Mesothelial cell of epicardium (in vitro differentiated cells): Measurements from ENCODE around the gene CAMTA1. TPM values are rescaled to one million over a fixed set of nuclear protein-coding genes. Genes with fewer than 3 reads are reported as not detected.

Experiments
- DNase-seq, 2 experiments: peaks; one replicate each; pipeline ENCODE4 v3.0.0; 2021; ENCODE audit warnings: low spot score in 2 of 2; ENCODE audit not compliant: unreplicated experiment in 2 of 2
- H3K27ac Mint-ChIP-seq: 2 replicates; pipeline ENCODE4 v1.8.0; 2021; ENCODE audit warnings: mixed read lengths
- H3K27me3 Mint-ChIP-seq: 2 replicates; pipeline ENCODE4 v1.8.0; 2021; ENCODE audit warnings: low read depth, mixed read lengths
- H3K36me3 Mint-ChIP-seq: 2 replicates; pipeline ENCODE4 v1.8.0; 2021; ENCODE audit warnings: mixed read lengths
- H3K4me1 Mint-ChIP-seq: 2 replicates; pipeline ENCODE4 v1.8.0; 2021; ENCODE audit warnings: mixed read lengths
- H3K4me3 Mint-ChIP-seq: 2 replicates; pipeline ENCODE4 v1.8.0; 2021; ENCODE audit warnings: mild to moderate bottlenecking, moderate library complexity, mixed read lengths
- H3K9me3 Mint-ChIP-seq: 2 replicates; pipeline ENCODE4 v1.8.0; 2021; ENCODE audit warnings: mixed read lengths
- total RNA-seq: library from RNA; stranded (reverse); gene quantifications from 3 replicates; pipeline ENCODE4 v1.2.1, GENCODE V29; 2021
- TF ChIP-seq, protein P1 (sequence below): fragments of 200-600 bp; sonication (generic); IDR thresholded peaks from one replicate; pipeline ENCODE4 v1.5.0; 2021; ENCODE audit warnings: antibody characterized with exemption; ENCODE audit not compliant: unreplicated experiment

The CAMTA1 gene
- total RNA-seq, 1 donor from 2014 or later: 70.4 TPM

GRCh38 chr1:6898974-6899539, 113.8 kb downstream of the CAMTA1 start:
- no peak overlapping the region for H3K4me3 Mint-ChIP-seq
- no peaks in the 10 kb centered on the region for H3K9me3 Mint-ChIP-seq
- TF ChIP-seq, protein P1, sequence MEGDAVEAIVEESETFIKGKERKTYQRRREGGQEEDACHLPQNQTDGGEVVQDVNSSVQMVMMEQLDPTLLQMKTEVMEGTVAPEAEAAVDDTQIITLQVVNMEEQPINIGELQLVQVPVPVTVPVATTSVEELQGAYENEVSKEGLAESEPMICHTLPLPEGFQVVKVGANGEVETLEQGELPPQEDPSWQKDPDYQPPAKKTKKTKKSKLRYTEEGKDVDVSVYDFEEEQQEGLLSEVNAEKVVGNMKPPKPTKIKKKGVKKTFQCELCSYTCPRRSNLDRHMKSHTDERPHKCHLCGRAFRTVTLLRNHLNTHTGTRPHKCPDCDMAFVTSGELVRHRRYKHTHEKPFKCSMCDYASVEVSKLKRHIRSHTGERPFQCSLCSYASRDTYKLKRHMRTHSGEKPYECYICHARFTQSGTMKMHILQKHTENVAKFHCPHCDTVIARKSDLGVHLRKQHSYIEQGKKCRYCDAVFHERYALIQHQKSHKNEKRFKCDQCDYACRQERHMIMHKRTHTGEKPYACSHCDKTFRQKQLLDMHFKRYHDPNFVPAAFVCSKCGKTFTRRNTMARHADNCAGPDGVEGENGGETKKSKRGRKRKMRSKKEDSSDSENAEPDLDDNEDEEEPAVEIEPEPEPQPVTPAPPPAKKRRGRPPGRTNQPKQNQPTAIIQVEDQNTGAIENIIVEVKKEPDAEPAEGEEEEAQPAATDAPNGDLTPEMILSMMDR: no peak
- H3K27me3 Mint-ChIP-seq: no peaks in the 10 kb centered on the region
- DNase-seq: no peak
- no peak overlapping the region for H3K27ac Mint-ChIP-seq
- no peaks in the 10 kb centered on the region for H3K36me3 Mint-ChIP-seq
- peaks cover 5% of the 10 kb centered on the region for H3K4me1 Mint-ChIP-seq

DNA sequence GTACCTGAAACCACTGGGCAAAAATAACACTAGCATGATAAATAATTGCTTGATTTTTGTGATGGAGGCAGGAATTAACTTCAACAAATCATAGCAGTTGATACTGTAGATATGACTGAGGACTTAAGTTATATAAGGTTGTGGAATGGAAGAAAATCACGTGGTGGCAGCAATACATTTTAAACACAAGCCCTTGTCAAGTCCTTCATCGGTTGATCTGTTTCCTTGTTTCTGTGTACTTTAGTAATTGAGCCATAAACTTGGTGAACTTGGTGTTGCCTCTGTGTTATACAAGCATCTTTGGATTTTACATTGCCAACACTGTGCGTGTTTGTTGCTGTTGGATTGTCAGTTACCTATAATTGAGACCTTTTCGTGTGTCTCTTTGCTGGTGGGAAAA, 114.4 kb downstream of the CAMTA1 start:
- no peak overlapping the region for H3K4me3 Mint-ChIP-seq
- DNase-seq: no peak
- peaks cover 9% of the 10 kb centered on the region for H3K4me1 Mint-ChIP-seq
- no peaks in the 10 kb centered on the region for H3K9me3 Mint-ChIP-seq
- no peaks in the 10 kb centered on the region for H3K27me3 Mint-ChIP-seq
- H3K27ac Mint-ChIP-seq: no peak overlapping the region
- TF ChIP-seq, protein P1: no peak
- H3K36me3 Mint-ChIP-seq: no peaks in the 10 kb centered on the region

DNA sequence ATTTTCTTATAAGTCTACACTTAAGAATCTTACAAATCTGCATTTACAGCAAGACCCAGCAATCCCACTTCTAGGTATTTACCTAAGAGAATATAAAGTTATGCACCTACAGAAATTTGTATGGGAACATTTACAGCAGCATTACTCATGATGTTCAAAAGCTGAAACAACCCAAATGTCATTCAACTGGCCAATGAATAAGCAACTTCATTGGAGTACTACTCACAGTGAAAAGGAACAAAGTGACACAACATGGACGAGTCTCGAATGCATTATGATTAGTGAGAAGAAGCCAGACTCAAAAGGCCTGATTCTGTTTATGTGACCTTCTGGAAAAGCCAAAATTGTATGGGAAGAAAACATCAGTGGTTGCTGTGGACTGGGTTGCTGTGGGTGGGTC, 116.9 kb downstream of the CAMTA1 start:
- TF ChIP-seq, protein P1: no peak

DNA sequence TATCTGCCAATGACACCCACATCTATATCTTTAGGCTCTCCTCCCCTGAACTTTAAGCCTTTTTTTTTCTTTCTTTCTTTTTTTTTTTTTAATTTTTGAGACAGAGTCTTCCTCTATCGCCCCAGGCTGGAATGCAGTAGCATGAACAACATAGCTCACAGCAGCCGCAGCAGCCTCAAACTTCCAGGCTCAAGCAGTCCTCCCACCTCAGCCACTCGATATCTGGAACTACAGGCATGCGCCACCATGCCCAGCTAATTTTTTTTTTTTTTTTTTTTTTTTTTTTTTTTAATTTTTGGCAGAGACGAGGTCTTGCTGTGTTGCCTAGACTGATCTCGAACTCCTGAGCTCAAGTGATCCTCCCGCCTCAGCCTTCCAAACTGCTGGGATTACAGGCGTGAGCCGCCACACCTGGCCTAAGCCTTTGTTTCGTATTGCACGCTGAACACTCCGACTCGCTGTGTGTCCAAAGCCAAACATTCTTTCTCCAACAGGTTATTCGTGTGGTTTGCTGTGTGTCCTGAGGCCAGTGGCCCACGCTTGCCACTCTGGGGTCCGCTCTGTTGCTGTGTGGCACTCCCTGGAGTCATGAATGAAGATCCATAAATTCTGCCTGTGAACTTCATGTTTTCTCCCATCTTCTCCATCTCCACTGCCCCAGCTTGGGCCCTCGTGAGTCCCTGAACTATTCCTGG, 119.4 kb downstream of the CAMTA1 start:
- no peak for DNase-seq
- Mint-ChIP-seq H3K27ac (peak overlapping the region; percentile 36), H3K36me3 (no peaks in the 10 kb centered on the region), H3K9me3 (no peaks in the 10 kb centered on the region), H3K4me3 (no peak overlapping the region), H3K4me1 (peaks cover 26% of the 10 kb centered on the region), H3K27me3 (peaks cover 2% of the 10 kb centered on the region)
- TF ChIP-seq, protein P1: no peak

More for the DNA sequence above, 116.9 kb downstream of the CAMTA1 start:
- Mint-ChIP-seq H3K27me3 (no peaks in the 10 kb centered on the region), H3K9me3 (no peaks in the 10 kb centered on the region), H3K36me3 (no peaks in the 10 kb centered on the region), H3K4me3 (no peak overlapping the region), H3K27ac (no peak overlapping the region), H3K4me1 (peaks cover 26% of the 10 kb centered on the region)
- DNase-seq: no peak

- no peaks in the 10 kb centered on the region for H3K36me3 Mint-ChIP-seq
- no peak for DNase-seq
- peaks cover 24% of the 10 kb centered on the region for H3K4me1 Mint-ChIP-seq
- H3K4me3 Mint-ChIP-seq: no peak overlapping the region
- peaks cover 2% of the 10 kb centered on the region for H3K27me3 Mint-ChIP-seq
- no peak overlapping the region for H3K27ac Mint-ChIP-seq
- TF ChIP-seq, protein P1: no peak
- no peaks in the 10 kb centered on the region for H3K9me3 Mint-ChIP-seq
Observed at GRCh38 chr1:6905331-6905730, 120.1 kb downstream of the CAMTA1 start.
